WTC11 (cell line): ENCODE measurements around the gene MORN4. TPM values are rescaled to one million over a fixed set of nuclear protein-coding genes. Genes with fewer than 3 reads are reported as not detected.

ENCODE experiments used
- ATAC-seq: fragments of 200-7000 bp; cut with Tn5 transposase; 2 replicates; pipeline ENCODE4 v1.10.0; 2021; ENCODE audit warnings: mild to moderate bottlenecking, moderate library complexity
- CTCF ChIA-PET: fragments of 300-600 bp; sonication (Branson Sonifier 250); formaldehyde crosslinking; loops from one replicate; lab custom pipeline; 2021; ENCODE audit warnings: antibody characterized with exemption; lab: Charles Lee
- POLR2A ChIA-PET: fragments of 350-600 bp; sonication (Branson Sonifier 250); formaldehyde crosslinking; loops from one replicate; lab custom pipeline; 2021; ENCODE audit warnings: antibody characterized with exemption; lab: Charles Lee
- DNase-seq: peaks from one replicate; pipeline ENCODE4 v3.0.0; 2021; ENCODE audit warnings: low spot score
- H3K27ac Mint-ChIP-seq: 2 replicates; pipeline ENCODE4 v1.8.0; 2021; ENCODE audit warnings: mixed read lengths
- H3K27me3 Mint-ChIP-seq: 2 replicates; pipeline ENCODE4 v1.8.0; 2021; ENCODE audit warnings: low read depth, mild to moderate bottlenecking, moderate library complexity, mixed read lengths
- H3K36me3 Mint-ChIP-seq: 2 replicates; pipeline ENCODE4 v1.8.0; 2021; ENCODE audit warnings: mixed read lengths
- H3K4me1 Mint-ChIP-seq: 2 replicates; pipeline ENCODE4 v1.8.0; 2022; ENCODE audit warnings: mixed read lengths
- H3K4me3 Mint-ChIP-seq: 2 replicates; pipeline ENCODE4 v1.8.0; 2021; ENCODE audit warnings: mild to moderate bottlenecking, moderate library complexity, mixed read lengths
- H3K9me3 Mint-ChIP-seq: 2 replicates; pipeline ENCODE4 v1.8.0; 2021; ENCODE audit warnings: mixed read lengths
- CTCF ChIP-seq: fragments of 200-600 bp; IDR thresholded peaks from 2 replicates; pipeline ENCODE4 v1.8.0; 2022; ENCODE audit warnings: antibody characterized with exemption
- GTF2I ChIP-seq: fragments of 250-450 bp; sonication (Bioruptor Pico); conservative IDR thresholded peaks from 2 replicates; pipeline ENCODE4 v1.4.0; 2021; ENCODE audit warnings: mild to moderate bottlenecking
- HMGA2 ChIP-seq: fragments of 250-450 bp; sonication (Bioruptor Pico); IDR thresholded peaks from 2 replicates; pipeline ENCODE4 v1.4.0; 2021; ENCODE audit warnings: mild to moderate bottlenecking, moderate library complexity
- JAZF1 ChIP-seq: fragments of 250-450 bp; sonication (Bioruptor Pico); IDR thresholded peaks from 2 replicates; pipeline ENCODE4 v1.9.0; 2021; ENCODE audit warnings: moderate library complexity, mild to moderate bottlenecking, inconsistent platforms
- SMAD4 ChIP-seq: sonication (generic); formaldehyde crosslinking; IDR thresholded peaks from 2 replicates; pipeline ENCODE4 v1.8.0; 2022; ENCODE audit warnings: mild to moderate bottlenecking, missing genetic modification reagents
- SP1 ChIP-seq: sonication (generic); formaldehyde crosslinking; conservative IDR thresholded peaks from 2 replicates; pipeline ENCODE4 v1.8.1; 2022; ENCODE audit warnings: missing genetic modification reagents
- TEAD4 ChIP-seq: sonication (generic); formaldehyde crosslinking; IDR thresholded peaks from 2 replicates; pipeline ENCODE4 v1.8.0; 2022; ENCODE audit warnings: mild to moderate bottlenecking, missing genetic modification reagents
- ZMAT4 ChIP-seq: fragments of 250-450 bp; sonication (Bioruptor Pico); IDR thresholded peaks from 2 replicates; pipeline ENCODE4 v1.9.0; 2021; ENCODE audit warnings: mild to moderate bottlenecking
- ZNF138 ChIP-seq: sonication (generic); formaldehyde crosslinking; conservative IDR thresholded peaks from 2 replicates; pipeline ENCODE4 v1.8.1; 2022; ENCODE audit warnings: mild to moderate bottlenecking, moderate library complexity, missing genetic modification reagents
- ZNF281 ChIP-seq: sonication (generic); formaldehyde crosslinking; IDR thresholded peaks from 2 replicates; pipeline ENCODE4 v1.8.0; 2023; ENCODE audit warnings: mild to moderate bottlenecking, missing genetic modification reagents
- ZNF396 ChIP-seq: fragments of 250-450 bp; sonication (Bioruptor Pico); IDR thresholded peaks from 2 replicates; pipeline ENCODE4 v1.8.0; 2021; ENCODE audit warnings: mild to moderate bottlenecking, moderate library complexity, borderline replicate concordance
- total RNA-seq: library from RNA; stranded (reverse); gene quantifications from 3 replicates; pipeline ENCODE4 v1.2.3, GENCODE V29; 2021
- TF ChIP-seq, protein P1 (sequence below): sonication (generic); formaldehyde crosslinking; IDR thresholded peaks from 2 replicates; pipeline ENCODE4 v1.8.0; 2023; ENCODE audit warnings: missing genetic modification reagents, mild to moderate bottlenecking, borderline replicate concordance
- TF ChIP-seq, protein P2 (sequence below): sonication (generic); formaldehyde crosslinking; IDR thresholded peaks from 2 replicates; pipeline ENCODE4 v1.8.1; 2022; ENCODE audit warnings: mild to moderate bottlenecking, missing genetic modification reagents, moderate library complexity, borderline replicate concordance
- TF ChIP-seq, protein P3 (sequence below): sonication (generic); formaldehyde crosslinking; IDR thresholded peaks from 2 replicates; pipeline ENCODE4 v1.8.0; 2022; ENCODE audit warnings: mild to moderate bottlenecking, missing genetic modification reagents
- TF ChIP-seq, protein P4 (sequence below): sonication (generic); formaldehyde crosslinking; IDR thresholded peaks from 2 replicates; pipeline ENCODE4 v1.8.1; 2023; ENCODE audit warnings: mild to moderate bottlenecking, missing genetic modification reagents
- TF ChIP-seq, protein P5 (sequence below): sonication (generic); formaldehyde crosslinking; IDR thresholded peaks from 2 replicates; pipeline ENCODE4 v1.8.1; 2023; ENCODE audit warnings: mild to moderate bottlenecking, moderate library complexity, missing genetic modification reagents

Gene MORN4
- total RNA-seq, 1 experiment from 2014 or later, result 21.8 TPM

GRCh38 chr10:97632949-97633884 is at the start of gene MORN4 (continued):
- TF ChIP-seq, protein P1, sequence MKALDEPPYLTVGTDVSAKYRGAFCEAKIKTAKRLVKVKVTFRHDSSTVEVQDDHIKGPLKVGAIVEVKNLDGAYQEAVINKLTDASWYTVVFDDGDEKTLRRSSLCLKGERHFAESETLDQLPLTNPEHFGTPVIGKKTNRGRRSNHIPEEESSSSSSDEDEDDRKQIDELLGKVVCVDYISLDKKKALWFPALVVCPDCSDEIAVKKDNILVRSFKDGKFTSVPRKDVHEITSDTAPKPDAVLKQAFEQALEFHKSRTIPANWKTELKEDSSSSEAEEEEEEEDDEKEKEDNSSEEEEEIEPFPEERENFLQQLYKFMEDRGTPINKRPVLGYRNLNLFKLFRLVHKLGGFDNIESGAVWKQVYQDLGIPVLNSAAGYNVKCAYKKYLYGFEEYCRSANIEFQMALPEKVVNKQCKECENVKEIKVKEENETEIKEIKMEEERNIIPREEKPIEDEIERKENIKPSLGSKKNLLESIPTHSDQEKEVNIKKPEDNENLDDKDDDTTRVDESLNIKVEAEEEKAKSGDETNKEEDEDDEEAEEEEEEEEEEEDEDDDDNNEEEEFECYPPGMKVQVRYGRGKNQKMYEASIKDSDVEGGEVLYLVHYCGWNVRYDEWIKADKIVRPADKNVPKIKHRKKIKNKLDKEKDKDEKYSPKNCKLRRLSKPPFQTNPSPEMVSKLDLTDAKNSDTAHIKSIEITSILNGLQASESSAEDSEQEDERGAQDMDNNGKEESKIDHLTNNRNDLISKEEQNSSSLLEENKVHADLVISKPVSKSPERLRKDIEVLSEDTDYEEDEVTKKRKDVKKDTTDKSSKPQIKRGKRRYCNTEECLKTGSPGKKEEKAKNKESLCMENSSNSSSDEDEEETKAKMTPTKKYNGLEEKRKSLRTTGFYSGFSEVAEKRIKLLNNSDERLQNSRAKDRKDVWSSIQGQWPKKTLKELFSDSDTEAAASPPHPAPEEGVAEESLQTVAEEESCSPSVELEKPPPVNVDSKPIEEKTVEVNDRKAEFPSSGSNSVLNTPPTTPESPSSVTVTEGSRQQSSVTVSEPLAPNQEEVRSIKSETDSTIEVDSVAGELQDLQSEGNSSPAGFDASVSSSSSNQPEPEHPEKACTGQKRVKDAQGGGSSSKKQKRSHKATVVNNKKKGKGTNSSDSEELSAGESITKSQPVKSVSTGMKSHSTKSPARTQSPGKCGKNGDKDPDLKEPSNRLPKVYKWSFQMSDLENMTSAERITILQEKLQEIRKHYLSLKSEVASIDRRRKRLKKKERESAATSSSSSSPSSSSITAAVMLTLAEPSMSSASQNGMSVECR (CRISPR knock-in tag), result peak; percentile 23; the same call in 1 of the 2 replicates
- TF ChIP-seq JAZF1 (CRISPR knock-in tag) (no peak), ZNF138 (CRISPR knock-in tag) (0 out of 2 replicates have a peak, but pooled peaks have one; percentile 82), SMAD4 (CRISPR knock-in tag) (no peak), SP1 (CRISPR knock-in tag) (peak; percentile 57), TEAD4 (CRISPR knock-in tag) (no peak), CTCF (no peak)
- TF ChIP-seq, protein P2, sequence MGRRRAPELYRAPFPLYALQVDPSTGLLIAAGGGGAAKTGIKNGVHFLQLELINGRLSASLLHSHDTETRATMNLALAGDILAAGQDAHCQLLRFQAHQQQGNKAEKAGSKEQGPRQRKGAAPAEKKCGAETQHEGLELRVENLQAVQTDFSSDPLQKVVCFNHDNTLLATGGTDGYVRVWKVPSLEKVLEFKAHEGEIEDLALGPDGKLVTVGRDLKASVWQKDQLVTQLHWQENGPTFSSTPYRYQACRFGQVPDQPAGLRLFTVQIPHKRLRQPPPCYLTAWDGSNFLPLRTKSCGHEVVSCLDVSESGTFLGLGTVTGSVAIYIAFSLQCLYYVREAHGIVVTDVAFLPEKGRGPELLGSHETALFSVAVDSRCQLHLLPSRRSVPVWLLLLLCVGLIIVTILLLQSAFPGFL (CRISPR knock-in tag), result no peak

DNA sequence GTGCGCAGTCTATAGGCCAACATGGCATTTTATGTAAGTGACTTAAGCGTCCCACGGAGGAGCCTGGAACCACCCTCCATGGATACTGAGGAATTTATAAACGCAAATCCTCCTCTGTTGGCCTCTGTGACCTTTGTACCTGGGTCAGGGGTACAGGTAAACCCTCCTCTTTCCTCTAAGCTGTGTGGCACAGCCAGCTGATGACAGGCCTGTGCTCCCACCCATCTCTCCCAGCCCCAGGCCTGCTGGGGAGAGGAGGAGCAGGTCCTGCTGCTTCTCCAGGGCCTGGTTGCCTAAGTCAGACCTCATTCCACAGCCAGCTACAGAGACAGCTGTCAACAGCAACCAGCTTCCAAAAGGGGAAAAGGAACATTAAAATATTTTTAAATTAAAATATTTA is 48.7 kb upstream of the MORN4 start:
- CTCF ChIA-PET, result interaction anchor here (2.6 to 2.8 kb wide), 2 partner anchors 20 to 27 kb away, joined by 7 to 21 read pairs; no protein-coding TSS in a partner anchor
- ATAC-seq (no peak), DNase-seq (no peak)
- no peak overlapping the region for H3K27ac Mint-ChIP-seq
- H3K36me3 Mint-ChIP-seq, result no peaks in the 10 kb centered on the region
- POLR2A ChIA-PET, result no interaction called here
- H3K4me3 Mint-ChIP-seq, result no peak overlapping the region
- no peaks in the 10 kb centered on the region for H3K9me3 Mint-ChIP-seq
- H3K27me3 Mint-ChIP-seq, result no peaks in the 10 kb centered on the region
- peaks cover 22% of the 10 kb centered on the region for H3K4me1 Mint-ChIP-seq
- TF ChIP-seq ZNF281 (CRISPR knock-in tag) (no peak), TEAD4 (CRISPR knock-in tag) (no peak), ZNF396 (no peak), GTF2I (CRISPR knock-in tag) (no peak), HMGA2 (CRISPR knock-in tag) (no peak), ZMAT4 (CRISPR knock-in tag) (no peak)
- TF ChIP-seq, protein P3, sequence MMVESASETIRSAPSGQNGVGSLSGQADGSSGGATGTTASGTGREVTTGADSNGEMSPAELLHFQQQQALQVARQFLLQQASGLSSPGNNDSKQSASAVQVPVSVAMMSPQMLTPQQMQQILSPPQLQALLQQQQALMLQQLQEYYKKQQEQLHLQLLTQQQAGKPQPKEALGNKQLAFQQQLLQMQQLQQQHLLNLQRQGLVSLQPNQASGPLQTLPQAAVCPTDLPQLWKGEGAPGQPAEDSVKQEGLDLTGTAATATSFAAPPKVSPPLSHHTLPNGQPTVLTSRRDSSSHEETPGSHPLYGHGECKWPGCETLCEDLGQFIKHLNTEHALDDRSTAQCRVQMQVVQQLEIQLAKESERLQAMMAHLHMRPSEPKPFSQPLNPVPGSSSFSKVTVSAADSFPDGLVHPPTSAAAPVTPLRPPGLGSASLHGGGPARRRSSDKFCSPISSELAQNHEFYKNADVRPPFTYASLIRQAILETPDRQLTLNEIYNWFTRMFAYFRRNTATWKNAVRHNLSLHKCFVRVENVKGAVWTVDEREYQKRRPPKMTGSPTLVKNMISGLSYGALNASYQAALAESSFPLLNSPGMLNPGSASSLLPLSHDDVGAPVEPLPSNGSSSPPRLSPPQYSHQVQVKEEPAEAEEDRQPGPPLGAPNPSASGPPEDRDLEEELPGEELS (CRISPR knock-in tag), result no peak
- TF ChIP-seq, protein P4, sequence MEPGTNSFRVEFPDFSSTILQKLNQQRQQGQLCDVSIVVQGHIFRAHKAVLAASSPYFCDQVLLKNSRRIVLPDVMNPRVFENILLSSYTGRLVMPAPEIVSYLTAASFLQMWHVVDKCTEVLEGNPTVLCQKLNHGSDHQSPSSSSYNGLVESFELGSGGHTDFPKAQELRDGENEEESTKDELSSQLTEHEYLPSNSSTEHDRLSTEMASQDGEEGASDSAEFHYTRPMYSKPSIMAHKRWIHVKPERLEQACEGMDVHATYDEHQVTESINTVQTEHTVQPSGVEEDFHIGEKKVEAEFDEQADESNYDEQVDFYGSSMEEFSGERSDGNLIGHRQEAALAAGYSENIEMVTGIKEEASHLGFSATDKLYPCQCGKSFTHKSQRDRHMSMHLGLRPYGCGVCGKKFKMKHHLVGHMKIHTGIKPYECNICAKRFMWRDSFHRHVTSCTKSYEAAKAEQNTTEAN (CRISPR knock-in tag), result no peak
- TF ChIP-seq, protein P5, sequence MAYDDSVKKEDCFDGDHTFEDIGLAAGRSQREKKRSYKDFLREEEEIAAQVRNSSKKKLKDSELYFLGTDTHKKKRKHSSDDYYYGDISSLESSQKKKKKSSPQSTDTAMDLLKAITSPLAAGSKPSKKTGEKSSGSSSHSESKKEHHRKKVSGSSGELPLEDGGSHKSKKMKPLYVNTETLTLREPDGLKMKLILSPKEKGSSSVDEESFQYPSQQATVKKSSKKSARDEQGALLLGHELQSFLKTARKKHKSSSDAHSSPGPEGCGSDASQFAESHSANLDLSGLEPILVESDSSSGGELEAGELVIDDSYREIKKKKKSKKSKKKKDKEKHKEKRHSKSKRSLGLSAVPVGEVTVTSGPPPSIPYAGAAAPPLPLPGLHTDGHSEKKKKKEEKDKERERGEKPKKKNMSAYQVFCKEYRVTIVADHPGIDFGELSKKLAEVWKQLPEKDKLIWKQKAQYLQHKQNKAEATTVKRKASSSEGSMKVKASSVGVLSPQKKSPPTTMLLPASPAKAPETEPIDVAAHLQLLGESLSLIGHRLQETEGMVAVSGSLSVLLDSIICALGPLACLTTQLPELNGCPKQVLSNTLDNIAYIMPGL, result no peak
